ENCODE measurements around the gene ILF3. TPM values are rescaled to one million over a fixed set of nuclear protein-coding genes. Genes with fewer than 3 reads are reported as not detected.
A peak's percentile ranks its signal among the peaks of the same experiment; 100 is the strongest.

Gene ILF3
- polyA plus RNA-seq, 2 of the 4 experiments (the other 2 are of a cell fraction), result 142 to 197 TPM

DNA sequence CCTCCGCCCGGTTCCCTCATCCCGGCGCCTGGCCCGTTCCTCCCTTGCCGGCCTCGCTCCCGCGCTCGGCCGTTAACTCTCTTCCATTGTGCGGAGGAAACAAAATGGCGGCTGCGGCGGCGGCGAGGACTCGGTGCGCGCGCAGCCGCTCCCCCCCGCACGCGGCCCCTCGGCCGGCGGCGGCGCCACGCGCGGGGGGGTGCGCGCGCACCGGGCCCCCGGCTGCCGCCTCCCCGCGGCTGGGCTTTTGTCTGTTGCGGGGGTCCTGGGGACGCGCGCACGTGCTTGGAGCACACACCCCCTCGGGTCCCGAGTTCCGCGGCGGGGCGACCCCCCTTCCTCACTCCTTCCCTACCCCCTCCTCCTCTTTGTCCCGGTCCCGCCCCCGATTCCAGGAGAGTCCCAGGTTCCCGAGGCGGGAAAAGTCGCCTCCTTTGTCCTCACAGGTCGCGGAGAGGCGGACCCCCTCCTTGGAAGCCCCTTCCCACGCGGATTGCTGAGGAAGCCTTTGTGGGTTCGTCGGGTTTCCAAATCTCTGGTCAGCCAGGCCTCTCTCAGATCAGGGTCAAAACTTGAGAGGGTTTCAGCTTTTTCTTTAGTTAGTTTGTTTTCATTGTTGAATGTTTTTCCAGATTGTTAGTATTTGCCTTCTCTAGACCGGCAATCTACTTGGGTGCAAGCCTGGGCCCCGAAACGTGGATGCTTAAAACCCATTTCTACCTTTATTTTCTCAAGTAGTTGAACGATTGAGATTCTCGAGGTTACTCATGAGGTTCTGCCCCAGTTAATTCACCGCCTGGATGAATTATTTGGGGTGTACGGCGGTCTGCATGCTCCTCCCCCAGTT lies 687 bp downstream of the ILF3 start:
- Histone ChIP-seq H3K27ac (peak overlapping the region; percentile 99), H3K4me2 (peak overlapping the region; percentile 96), H3K4me3 (peak overlapping the region; percentile 83), H3K4me1 (peaks cover 25% of the 10 kb centered on the region), H3K9me3 (no peaks in the 10 kb centered on the region)
- TF ChIP-seq JUN (IDR thresholded peaks at IDR 0.05) (peak in 1 of 2 experiments; percentile 6; a peak in 1 of 5 replicates), MYC (IDR thresholded peaks at IDR 0.05; ENCODE audit: borderline replicate concordance, low read length) (0 out of 2 replicates have a peak, but pooled peaks have one; percentile 30), RAD21 (conservative IDR thresholded peaks at IDR 0.05 in 1 of 2, IDR thresholded peaks at IDR 0.05 in 1 of 2) (no peak)
- TF ChIP-seq, protein P1, sequence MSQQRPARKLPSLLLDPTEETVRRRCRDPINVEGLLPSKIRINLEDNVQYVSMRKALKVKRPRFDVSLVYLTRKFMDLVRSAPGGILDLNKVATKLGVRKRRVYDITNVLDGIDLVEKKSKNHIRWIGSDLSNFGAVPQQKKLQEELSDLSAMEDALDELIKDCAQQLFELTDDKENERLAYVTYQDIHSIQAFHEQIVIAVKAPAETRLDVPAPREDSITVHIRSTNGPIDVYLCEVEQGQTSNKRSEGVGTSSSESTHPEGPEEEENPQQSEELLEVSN (IDR thresholded peaks at IDR 0.05; ENCODE audit: borderline replicate concordance, low read depth), result peak; percentile 29; the same call in 1 of the 2 replicates
- FAIRE-seq (no peak), ATAC-seq (peak; percentile 57 to 63; a peak in 5 of 6 replicates), DNase-seq (ENCODE audit: low read depth in 1 of 2, low spot score in 1 of 2) (peak; percentile 37 to 64)
- WGBS (ENCODE audit: missing lambda C conversion rate), result 0% methylated on average over 19 of the region's 73 CpGs
- CTCF ChIA-PET, result interaction anchor here (1.2 to 1.3 kb wide), 2 partner anchors 19 to 74 kb away, joined by 3 to 6 read pairs; no protein-coding TSS in a partner anchor
- POLR2A ChIA-PET, result no interaction called here

- H3K4me1 ChIP-seq, result peaks cover 29% of the 10 kb centered on the region
- FAIRE-seq (no peak), ATAC-seq (peak in 1 of 2 experiments; percentile 19; a peak in 1 of 6 replicates), DNase-seq (ENCODE audit: low read depth in 1 of 2, low spot score in 1 of 2) (peak in 1 of 2 experiments; percentile 17)
- TF ChIP-seq, protein P2, sequence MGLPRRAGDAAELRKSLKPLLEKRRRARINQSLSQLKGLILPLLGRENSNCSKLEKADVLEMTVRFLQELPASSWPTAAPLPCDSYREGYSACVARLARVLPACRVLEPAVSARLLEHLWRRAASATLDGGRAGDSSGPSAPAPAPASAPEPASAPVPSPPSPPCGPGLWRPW (IDR thresholded peaks at IDR 0.05), result no peak
- TF ChIP-seq ZNF302 (CRISPR knock-in tag; IDR thresholded peaks at IDR 0.05), result no peak
- 7% methylated on average over 14 of the region's 16 CpGs for WGBS (ENCODE audit: missing lambda C conversion rate)
- ChIA-PET POLR2A (no interaction called here), CTCF (interaction anchor here (0.6 to 1.3 kb wide), 4 partner anchors 18 to 209 kb away, joined by 3 to 6 read pairs (median 3); no protein-coding TSS in a partner anchor)
- peak overlapping the region; percentile 83 for H3K4me3 ChIP-seq
- no peaks in the 10 kb centered on the region for H3K9me3 ChIP-seq
- peak overlapping the region; percentile 99 for H3K27ac ChIP-seq
- H3K4me2 ChIP-seq, result peak overlapping the region; percentile 96
These were observed 1.5 kb downstream of the ILF3 start for GRCh38 chr19:10655457-10656312.

- peaks cover 22% of the 10 kb centered on the region for H3K4me1 ChIP-seq
- CTCF ChIA-PET, result no interaction called here
- H3K27ac ChIP-seq, result no peak overlapping the region
- H3K4me3 ChIP-seq, result no peak overlapping the region
- no peak for ATAC-seq
- FAIRE-seq, result no peak
- H3K4me2 ChIP-seq, result no peak overlapping the region
- no peak for DNase-seq (ENCODE audit: low read depth in 1 of 2, low spot score in 1 of 2)
- POLR2A ChIA-PET, result no interaction called here
- TF ChIP-seq ZNF302 (CRISPR knock-in tag; IDR thresholded peaks at IDR 0.05) (no peak), EHF (CRISPR knock-in tag; IDR thresholded peaks at IDR 0.05) (no peak), BHLHE40 (IDR thresholded peaks at IDR 0.05; ENCODE audit: low read depth, low read length) (no peak), ZSCAN20 (CRISPR knock-in tag; IDR thresholded peaks at IDR 0.05) (no peak), BCL3 (IDR thresholded peaks at IDR 0.05) (no peak), CBX8 (IDR thresholded peaks at IDR 0.05) (no peak), JUNB (IDR thresholded peaks at IDR 0.05) (no peak), PHF8 (IDR thresholded peaks at IDR 0.05; ENCODE audit: borderline replicate concordance, low read depth) (no peak)
- 88% methylated on average over 5 of the region's 5 CpGs for WGBS (ENCODE audit: missing lambda C conversion rate)
- no peaks in the 10 kb centered on the region for H3K9me3 ChIP-seq
These were observed 6.2 kb downstream of the ILF3 start for GRCh38 chr19:10660346-10660745.

- WGBS (ENCODE audit: missing lambda C conversion rate), result 100% methylated on average over 1 of the region's 1 CpG
- H3K4me2 ChIP-seq, result no peak overlapping the region
- POLR2A ChIA-PET, result no interaction called here
- H3K4me3 ChIP-seq, result no peak overlapping the region
- CTCF ChIA-PET, result interaction anchor here (0.5 to 1.2 kb wide), 2 partner anchors 16 to 181 kb away, joined by 3 to 5 read pairs; no protein-coding TSS in a partner anchor
- H3K4me1 ChIP-seq, result peaks cover 13% of the 10 kb centered on the region; the same call in 2 of the 3 replicates
- DNase-seq (ENCODE audit: low read depth in 1 of 2, low spot score in 1 of 2) (no peak), FAIRE-seq (no peak), ATAC-seq (no peak)
- TF ChIP-seq SMC3 (IDR thresholded peaks at IDR 0.05), result no peak
- TF ChIP-seq, protein P3, sequence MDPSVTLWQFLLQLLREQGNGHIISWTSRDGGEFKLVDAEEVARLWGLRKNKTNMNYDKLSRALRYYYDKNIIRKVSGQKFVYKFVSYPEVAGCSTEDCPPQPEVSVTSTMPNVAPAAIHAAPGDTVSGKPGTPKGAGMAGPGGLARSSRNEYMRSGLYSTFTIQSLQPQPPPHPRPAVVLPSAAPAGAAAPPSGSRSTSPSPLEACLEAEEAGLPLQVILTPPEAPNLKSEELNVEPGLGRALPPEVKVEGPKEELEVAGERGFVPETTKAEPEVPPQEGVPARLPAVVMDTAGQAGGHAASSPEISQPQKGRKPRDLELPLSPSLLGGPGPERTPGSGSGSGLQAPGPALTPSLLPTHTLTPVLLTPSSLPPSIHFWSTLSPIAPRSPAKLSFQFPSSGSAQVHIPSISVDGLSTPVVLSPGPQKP (IDR thresholded peaks at IDR 0.05; ENCODE audit: low read depth, low read length), result no peak
- no peaks in the 10 kb centered on the region for H3K9me3 ChIP-seq
- no peak overlapping the region for H3K27ac ChIP-seq
These were observed 7.8 kb downstream of the ILF3 start for GRCh38 chr19:10661946-10662345.
